ENCODE data around the gene PPP1R37.

DNA sequence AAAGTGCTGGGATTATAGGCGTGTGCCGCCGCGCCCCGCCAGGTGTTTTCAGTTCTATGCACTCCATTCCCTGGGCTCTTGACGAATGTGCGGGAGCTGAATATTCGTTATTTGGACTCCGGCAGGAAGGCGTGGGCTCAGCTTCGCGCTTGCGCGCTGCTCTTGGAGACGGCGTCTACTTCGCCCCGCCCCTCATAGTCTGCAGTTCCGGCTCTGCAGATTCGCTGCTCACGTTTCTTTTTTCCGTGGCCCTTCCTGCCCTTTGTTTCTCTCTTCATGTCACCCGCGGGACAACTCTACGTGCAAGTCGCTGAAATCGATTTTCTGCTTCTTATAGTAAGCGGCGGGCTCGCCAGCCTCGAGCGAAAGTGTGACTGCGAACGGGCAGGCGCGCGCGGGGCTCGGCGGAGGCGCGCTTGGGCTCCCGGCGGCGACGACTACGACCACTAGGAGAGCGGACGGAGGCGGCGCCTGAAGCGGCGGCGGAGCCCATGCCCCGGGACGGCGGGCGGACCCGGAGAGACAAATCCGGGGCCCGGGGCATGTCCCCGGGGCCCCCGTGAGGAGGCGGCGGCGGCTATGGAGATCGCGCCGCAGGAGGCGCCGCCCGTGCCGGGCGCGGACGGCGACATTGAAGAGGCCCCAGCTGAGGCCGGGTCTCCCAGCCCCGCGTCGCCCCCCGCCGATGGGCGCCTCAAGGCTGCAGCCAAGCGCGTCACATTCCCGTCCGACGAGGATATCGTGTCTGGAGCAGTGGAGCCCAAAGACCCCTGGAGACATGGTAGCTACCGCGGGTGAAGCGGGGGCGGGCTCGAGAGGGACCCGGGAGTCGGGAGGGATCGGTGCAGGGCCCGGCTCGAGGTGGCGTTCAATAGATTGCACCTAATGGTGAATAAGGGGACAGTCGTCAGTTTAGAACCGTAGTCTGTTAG lies at the start of gene PPP1R37:
- TF ChIP-seq CTCF (IDR thresholded peaks at IDR 0.05; ENCODE audit: low read length), result no peak
- TF ChIP-seq EZH2 (IDR thresholded peaks at IDR 0.05; ENCODE audit: borderline replicate concordance, low read length), result no peak

All from OCI-LY1 (cell line).